Fibroblast of gingiva (primary cell): ENCODE measurements around the gene MRPS12.

ENCODE experiments used
- DNase-seq: peaks from one replicate; pipeline ENCODE4 v3.0.0-alpha.2; 2011; ENCODE audit warnings: low read depth

The MRPS12 gene

DNA sequence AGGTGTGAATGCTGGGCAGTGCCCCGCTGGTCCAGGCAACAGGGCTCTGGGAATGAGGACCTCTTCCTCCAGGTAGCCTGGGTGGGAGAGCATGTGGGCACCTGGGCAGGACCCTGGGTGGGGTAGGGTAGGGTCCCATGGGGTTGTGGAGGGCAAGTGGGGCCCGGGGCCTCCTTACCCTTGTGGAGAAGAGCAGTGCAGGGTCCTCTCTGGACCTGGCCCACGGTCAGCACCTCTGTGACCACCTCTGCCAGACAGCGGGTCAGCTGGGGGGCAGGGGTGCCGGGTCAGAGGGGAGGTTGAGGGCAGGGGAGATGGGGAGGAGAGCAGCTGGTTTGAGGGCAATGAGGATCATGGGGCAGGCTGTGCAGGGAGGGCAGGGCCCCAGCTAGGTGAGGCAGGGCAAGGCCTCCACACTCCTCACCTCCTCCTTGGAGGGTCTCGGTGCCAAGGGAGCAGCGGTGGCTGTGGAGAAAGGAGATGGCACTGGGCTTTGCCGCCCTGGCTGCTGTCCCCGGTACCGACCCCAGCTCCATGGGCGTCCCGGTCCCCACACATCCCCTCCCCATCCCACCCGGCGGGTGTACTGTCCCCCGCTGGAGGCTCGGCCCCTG lies 19.2 kb upstream of the MRPS12 start:
- no peak for DNase-seq

DNA sequence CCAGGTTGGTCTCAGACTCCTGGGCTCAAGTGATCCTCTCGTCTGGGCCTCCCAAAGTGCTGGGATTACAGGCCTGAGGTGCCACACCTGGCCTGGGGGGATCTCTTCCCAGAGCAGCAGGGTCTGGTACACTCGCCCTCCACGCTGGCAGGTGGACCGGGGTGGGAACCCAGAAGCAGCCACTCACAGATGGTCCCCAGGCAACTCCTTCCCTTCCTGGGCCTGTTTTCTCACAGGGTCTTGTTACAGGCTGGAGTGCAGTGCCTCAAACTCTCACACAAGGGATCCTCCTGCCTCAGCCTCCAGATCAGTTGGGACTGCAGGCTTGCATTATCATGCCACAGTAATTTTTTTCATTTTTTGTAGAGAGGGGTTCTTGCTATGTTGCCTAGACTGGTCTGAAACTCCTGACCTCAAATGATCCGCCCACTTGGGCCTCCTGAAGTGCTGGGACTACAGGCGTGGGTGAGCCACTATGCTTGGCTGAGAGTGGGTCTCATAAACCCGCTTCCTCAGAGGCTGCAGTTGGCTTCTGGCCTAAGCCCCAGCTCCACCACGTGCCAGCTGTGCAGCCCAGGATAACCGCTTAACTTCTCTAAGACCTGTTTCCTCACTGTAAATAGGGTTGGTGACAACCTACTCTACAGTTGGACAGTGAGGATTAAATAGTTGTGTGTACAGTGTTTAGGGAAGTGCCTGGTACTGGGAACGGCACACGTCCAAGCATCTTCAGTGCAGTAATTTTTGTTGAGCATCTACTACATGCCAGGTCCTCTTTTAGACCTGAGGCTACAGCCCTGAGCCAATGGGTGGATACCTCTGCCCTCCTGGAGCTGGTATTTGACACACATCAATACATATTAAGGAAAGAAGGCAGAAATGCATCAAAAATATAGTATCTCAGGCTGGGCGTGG lies 17.9 kb upstream of the MRPS12 start:
- no peak for DNase-seq

DNA sequence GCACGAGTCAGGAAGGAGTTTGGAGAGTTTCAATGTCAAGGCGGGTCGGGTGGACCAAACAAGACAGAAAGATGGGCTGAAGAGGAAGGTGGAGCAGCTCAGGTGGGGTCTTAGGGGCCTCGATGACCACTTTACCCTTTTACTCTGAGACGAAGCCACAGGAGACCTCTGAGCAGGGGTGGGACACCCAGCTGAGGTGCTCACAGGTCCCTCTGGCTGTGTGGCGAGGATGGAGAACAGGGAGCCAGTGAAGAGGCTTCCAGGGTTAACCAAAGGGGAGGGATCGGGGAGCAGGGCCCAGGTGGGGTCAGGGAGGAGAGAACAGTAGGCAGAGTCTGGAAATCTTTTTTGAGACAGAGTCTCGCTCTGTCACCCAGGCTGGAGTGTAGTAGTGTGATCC lies 16.8 kb upstream of the MRPS12 start:
- no peak for DNase-seq

DNA sequence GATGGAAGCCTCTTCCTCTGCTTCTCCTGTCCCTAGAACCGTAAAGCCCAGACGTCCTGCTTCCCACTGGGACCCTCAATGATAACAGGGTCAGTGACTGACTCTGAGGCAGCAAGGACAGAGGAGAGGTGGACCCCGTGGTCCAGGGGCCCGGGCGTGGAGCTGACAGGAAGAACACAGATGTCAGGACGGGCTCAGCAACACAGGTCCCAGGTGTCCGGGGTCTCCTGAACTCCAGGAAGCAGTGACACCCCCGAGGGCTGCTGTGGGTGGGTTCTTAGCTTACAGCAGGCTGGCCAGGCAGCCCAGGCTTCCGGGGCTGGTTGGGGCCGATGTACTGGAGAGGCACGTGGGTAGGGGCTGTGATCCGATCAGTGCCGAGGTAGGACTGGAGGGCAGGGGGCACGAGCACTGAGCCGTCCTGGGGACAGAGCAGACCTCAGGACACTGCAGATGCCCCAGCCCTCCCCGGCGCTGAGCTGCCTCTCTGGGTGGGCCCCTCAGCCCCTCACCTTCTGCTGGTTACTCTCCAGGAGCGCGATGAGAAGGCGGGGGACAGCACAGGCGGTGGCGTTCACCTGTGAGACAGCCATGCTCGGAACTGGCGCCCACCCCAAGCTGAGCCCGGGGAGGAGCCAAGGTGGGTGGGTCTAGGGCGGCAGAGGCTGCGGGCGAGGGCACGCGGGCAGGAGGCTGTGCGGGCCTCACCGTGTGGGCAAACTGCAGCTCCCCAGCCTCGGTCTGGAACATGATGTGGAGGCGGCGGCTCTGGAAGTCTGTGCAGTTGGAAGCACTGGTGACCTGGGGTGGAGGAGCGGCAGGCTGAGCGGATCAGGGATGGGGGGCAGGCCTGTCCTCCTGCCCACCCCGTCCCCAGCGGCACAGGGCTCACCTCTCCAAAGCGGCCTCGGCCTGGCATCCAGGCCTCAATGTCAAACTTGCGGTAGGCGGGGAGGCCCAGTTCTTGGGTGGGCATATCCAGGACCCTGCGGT lies 15.1 kb upstream of the MRPS12 start:
- no peak for DNase-seq

DNA sequence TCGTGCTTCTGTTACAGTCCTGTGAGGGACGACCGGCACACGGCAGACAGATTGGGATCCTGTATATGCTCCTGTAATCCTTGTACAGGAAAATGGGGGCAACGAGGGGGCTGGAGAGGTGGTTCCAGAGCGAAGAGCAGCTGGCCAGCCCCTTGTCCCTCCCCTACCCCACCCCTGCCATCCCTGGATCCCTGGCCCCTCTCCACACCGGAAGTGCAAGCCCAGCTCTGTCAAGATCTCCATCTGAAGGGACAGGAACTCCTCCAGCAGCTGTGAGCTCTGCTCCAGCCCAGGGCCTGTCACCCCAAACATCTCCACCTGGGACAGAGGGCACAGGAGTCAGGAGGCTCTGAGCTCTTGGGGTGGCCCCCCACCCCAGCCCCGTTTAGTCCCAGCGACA lies 13.2 kb upstream of the MRPS12 start:
- no peak for DNase-seq

DNA sequence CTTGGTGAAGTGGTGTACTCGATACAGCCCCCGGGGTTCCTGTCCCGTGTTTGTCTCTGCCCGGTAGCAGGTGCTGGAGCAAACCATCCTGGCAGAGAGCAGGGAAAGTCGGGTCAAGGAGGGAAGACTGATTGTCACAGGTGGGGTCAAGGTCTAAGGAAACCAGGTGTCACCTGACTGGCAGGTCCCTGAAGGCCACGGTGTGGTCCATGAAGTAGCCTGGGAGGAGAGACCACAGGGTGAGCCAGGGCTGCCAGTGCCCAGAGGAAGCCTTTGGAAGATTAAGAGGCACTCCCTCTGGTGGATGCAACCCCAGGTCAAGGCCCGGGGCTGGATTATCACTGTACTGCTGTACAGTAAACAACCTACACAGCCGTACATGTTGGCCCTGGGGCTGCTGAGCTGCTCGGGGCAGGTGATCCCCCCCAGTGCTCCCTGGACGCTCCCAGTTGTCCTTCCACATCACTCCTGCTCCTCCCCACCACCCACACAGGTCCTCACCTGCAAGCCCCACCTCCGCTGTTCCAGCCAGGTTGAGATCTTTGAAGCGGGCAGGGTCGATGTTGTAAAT lies 12.7 kb upstream of the MRPS12 start:
- no peak for DNase-seq

DNA sequence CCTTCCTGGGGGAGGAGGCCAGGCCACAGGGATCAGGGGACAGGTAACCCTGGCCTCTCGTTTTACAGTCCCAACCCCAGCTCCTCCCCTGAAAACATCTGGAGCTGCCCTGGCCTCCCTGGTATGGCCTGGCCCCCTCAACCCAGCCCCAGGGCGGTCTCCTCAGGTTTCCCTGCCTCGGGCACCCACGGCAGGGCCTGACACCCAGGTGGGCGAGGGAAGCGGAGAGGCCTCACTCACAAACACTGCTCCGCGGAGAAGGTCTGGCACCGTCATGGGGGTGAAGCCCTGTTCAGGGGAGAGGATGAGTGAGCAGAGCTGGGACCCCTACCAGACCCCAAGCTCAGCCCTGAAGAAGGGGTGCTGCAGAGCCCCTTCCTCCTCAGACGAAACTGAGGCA lies 12.2 kb upstream of the MRPS12 start:
- DNase-seq, result no peak

DNA sequence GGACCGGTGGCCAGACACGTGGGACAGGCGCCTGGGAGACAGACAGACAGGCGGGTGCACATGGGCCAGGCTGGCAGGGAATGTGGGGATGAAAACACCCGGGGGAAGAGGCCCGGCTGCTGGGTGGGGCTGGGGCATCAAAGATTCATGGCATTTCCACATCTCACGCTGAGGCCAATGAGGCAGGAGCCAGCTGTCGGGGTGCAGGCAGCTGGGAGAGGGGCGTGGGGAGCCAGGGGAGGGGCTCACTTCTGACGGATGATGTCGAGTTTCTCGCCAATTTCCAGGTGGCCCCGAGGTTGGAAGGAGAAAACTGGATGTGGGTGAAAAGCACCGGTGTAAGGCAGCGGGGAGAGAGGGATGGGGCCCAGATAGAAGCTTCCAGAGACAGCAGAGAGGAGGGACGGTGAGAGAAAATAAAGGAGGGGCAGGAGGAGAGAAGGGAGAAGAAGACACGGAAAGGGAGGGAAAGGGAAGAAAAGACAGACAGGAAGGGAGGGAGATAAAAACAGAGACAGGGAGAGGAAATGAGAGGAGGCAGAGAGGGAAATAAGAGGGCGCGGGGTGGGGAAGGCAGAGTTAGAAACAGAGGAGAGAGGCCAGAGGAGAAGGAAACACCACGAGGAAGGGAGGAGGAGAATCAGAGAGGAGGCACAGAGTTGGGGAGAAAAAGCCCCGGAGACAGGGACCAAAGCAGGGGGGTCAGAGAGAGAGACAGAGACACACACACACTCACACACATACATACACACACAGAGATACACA lies 10.7 kb upstream of the MRPS12 start:
- DNase-seq, result no peak

DNA sequence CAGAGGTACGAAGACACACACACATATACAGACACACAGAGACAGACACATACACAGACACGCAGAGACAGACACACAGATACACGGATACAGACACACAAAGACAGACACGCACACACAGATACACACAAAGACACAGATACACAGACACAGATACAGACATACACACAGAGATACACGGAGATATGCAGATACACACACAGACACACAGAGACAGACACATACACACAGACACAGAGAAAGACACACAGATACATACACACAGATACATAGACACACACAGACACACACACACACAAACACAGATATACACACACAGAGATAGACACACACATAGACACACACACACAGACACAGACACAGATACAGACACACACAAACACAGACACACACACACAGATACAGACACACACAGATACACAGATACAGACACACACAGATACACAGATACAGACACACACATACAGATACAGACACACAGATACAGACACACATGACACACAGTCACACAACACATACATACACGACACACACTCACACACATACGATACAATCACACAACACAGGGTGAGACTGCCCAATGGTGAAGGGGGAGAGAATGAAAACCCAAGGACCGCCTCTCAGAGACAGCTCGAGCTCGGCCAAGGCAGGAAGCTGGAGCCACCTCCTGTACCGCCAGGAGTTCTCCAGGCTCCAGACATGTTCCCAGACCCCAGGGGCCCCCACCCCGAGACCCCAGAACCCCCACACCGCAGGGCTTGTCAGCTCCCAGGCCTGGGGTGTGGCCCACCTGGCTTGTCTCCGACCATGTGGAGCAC lies 9.9 kb upstream of the MRPS12 start:
- DNase-seq, result no peak

DNA sequence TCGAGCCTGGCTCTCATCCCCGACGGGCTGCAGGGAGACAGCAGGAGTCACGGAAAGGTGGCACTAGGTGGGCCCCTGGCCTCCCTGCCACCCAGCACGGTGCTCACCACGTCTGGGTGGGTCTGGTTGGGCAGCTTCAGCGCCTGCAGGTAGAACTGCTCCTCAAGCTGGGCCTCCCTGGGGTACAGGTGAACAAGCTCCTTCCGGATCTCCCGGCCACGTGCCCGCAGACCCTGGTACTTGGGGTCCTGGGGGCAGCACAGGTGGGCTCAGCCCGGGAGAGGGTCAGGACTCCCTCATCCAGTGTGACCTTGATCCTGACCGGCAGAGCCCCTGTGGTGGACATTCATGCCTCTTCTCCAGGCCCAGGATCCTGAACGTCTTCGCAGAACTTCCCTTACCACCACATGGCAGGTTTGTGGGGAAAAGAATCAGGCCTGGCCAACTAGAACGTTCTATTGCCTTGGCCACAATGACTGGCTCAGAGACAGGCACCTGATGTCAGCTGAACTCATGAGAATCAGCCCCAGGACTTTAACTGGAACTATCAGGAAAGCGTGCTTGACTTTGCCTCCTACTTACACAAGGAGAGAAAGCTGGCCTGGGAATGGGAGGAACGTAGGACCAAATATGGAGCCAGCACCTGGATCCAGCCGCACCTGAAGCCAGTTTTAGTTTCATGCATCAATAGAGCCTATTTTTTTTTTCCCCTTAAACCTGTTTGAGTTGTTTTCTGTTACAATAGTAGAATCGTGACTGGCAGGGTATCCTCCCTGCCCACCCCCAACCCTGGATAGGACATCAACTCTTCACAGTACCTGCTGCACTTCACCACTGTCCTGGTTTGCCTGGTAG lies 9.1 kb upstream of the MRPS12 start:
- DNase-seq, result no peak

DNA sequence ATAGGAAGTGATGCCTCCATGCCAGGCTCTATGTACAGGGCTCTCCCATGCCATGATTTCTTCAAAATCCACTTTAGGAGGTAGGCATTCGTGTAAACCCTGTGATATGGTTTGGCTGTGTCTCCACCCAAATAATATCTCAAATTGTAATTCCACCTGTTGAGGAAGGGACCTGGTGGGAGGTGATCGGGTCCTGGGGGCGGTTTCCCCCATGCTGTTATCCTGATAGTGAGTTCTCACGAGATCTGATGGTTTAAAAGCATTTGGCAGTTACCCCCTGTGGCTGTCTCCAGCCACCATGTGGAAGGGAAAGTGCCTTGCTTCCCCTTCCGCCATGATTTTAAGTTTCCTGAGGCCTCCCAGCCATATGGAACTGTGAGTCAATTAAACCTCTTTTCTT lies 8.3 kb upstream of the MRPS12 start:
- DNase-seq, result no peak

DNA sequence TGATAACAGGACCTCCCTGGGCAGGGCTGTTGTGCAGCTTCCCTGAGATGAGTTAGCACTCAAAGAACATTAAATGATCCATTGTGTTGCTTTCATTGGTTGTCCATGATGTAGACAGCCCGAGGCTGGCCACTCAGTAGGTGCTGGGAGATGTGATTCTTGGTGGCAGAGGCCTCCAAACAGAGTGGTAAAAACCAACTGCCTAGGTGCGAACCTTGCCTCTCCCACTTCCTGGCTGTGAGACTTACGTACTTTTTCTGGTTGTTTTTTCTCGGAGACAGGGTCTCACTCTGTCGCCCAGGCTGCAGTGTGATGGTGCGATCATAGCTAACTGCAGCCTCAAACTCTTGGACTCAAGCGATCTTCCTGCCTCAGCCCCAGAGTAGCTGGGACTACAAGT lies 6.4 kb upstream of the MRPS12 start:
- DNase-seq, result no peak

DNA sequence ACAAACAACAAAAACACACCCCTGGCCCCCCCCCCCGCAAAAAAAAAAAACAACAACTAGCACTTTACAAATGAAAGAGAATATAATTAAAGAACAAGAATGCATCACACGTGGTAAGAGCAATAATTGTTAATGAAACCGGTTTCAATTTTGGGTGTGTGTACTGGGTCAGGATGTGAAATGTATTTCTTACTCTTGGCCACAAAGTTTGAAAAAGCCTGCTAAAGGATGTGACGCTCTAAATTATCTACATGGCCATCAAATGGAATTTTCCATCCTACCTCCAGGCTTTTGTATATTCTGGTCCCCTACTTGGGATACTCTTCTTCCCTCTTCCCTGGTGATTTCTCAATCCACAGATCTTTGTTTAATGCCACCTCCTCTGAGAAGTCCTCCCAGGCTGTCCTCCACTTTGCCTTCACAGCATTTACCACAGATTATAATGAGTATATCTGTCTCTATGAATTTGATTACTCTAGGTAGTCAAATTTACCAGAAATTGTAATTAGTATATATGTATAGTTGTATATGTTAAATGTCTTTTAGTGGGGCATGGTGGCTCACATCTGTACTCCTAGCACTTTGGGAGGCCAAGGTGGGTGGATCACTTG lies 2.2 kb upstream of the MRPS12 start:
- DNase-seq, result no peak

DNA sequence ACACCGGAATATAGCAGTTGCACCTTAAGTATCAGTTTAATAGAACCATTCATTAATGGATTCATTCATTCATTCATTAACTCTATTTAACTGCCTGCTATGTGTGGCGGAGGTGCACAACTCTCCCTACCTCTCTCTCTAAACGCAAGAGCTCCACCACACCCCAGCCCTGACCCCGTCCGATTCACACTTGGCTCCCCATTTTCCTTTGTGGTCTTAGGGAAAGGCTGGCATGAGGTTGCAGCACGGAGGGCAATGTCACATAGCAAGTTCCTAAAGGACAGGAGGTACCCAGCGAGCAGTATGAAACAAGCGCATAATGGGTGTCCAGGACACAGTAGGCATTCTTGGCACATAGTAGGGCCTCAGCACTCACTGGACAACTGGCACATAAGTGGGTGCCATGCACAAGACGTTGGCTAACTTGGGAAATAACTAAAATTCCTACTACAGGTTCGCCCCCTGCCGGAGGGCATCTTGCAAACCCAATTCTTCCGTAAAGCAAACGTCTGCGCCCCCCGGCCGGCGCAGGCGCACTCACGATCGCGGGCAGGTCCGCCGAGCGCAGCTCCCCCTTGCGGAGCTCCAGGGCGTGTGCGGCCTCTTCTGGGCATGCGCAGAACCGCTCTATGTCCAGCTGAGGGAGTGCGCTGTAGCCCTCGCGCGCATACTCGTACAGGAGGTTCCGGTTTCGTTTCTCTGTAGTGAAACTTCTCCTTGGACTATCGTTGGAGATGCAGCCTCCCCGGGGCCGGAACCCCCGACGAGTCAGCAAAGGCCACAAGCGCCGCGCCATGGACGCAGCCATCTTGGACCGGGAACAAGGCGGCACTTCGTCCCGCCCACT lies 592 bp upstream of the MRPS12 start, which contains the start of gene SARS2:
SARS2 (minus strand) TSS at position 835 of the 847 bp plus-strand sequence; CDS start at position 808, 27 bp downstream.
- peak; percentile 92 for DNase-seq

DNA sequence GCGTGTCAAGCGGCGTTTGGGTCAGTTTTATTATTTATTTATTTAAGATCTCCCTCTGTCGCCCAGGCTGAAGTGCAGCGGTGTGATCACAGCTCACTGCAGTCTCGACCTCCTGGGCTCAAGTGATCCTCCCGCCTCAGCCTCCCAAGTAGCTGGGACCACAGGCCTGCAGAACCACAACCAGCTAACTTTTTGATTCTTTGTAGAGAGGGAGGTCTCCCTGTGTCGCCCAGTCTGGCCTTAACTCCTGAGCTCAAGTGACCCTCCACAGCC lies 713 bp downstream of the MRPS12 start:
- no peak for DNase-seq

DNA sequence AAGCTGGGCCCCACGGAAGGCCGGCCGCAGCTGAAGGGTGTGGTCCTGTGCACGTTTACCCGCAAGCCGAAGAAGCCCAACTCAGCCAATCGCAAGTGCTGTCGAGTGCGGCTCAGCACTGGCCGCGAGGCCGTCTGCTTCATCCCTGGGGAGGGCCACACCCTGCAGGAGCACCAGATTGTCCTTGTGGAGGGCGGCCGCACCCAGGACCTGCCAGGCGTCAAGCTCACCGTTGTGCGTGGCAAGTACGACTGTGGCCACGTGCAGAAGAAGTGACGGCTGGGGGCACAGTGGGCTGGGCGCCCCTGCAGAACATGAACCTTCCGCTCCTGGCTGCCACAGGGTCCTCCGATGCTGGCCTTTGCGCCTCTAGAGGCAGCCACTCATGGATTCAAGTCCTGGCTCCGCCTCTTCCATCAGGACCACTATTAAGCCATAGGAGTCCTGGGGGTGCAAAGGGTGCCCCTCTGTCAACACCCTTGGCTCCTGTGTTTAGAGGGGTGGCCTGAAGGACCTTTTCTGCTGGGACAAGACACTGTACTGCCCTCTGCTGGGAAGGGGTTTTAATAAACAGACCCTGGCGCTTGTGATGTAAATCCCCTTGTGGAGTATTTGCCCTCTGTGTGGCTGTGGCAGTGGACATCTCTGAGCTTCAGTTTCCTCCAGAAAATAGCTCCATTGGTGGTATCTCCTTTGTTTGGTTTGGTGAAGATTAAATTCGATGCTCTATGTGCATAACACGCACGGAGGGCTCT lies 1.9 kb downstream of the MRPS12 start:
- peak; percentile 33 for DNase-seq

DNA sequence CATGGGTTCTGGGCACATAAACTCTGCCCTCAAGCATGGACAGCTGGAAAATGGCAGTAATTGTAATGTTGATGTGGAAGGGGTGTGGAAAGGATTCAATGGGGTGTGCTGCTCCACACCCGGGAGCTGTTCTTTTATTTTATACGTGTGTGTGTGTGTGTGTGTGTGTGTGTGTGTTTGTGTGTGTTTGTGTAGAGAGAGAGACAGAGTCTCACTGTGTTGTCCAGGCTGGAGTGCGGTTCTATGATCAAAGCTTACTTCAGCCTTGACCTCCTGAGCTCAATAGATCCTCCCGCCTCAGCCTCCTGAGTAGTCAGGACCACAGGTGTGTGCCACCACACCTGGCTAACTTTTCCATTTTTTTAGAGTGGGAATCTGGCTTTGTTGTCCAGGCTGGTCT lies 2.8 kb downstream of the MRPS12 start:
- no peak for DNase-seq
